COLO668 (cell line): ENCODE measurements around the gene PSMB5.

Experiments used
- DNase-seq: peaks from one replicate; lab custom pipeline; 2025; ENCODE audit not compliant: unreplicated experiment; lab: John Stamatoyannopoulos, UW

Gene PSMB5

GRCh38 chr14:23043754-23044153 lies 9.1 kb upstream of the PSMB5 start:
- no peak for DNase-seq

GRCh38 chr14:23043145-23043544 lies 8.4 kb upstream of the PSMB5 start:
- no peak for DNase-seq

- no peak for DNase-seq
Measured at GRCh38 chr14:23042162-23042965, 7.7 kb upstream of the PSMB5 start, which contains the start of gene PSMB11. Gene PSMB11, plus strand, starts transcription at chr14:23042212. Its CDS starts 14 bp downstream, at chr14:23042226.

GRCh38 chr14:23041729-23042128 lies 7.0 kb upstream of the PSMB5 start:
- no peak for DNase-seq

GRCh38 chr14:23040100-23040499 lies 5.4 kb upstream of the PSMB5 start:
- no peak for DNase-seq

GRCh38 chr14:23035303-23036144 lies 824 bp upstream of the PSMB5 start:
- DNase-seq, result no peak

- no peak for DNase-seq
Measured at GRCh38 chr14:23033801-23034497, 751 bp downstream of the PSMB5 start.

- no peak for DNase-seq
Measured at GRCh38 chr14:23033251-23033727, 1.4 kb downstream of the PSMB5 start.

- no peak for DNase-seq
Measured at GRCh38 chr14:23030936-23031335, 3.8 kb downstream of the PSMB5 start.

GRCh38 chr14:23028799-23029198 lies 5.9 kb downstream of the PSMB5 start:
- DNase-seq, result no peak

- no peak for DNase-seq
Measured at GRCh38 chr14:23025151-23025814, 9.4 kb downstream of the PSMB5 start.

- DNase-seq, result no peak
Measured at GRCh38 chr14:23024612-23025075, 10.1 kb downstream of the PSMB5 start.

GRCh38 chr14:23023795-23024152 lies 10.9 kb downstream of the PSMB5 start:
- no peak for DNase-seq

GRCh38 chr14:23023022-23023794 lies 11.5 kb downstream of the PSMB5 start:
- no peak for DNase-seq

- no peak for DNase-seq
Measured at GRCh38 chr14:23021889-23022442, 12.7 kb downstream of the PSMB5 start.

GRCh38 chr14:23021434-23021833 lies 13.3 kb downstream of the PSMB5 start:
- DNase-seq, result no peak

GRCh38 chr14:23020143-23021128 lies 14.3 kb downstream of the PSMB5 start:
- DNase-seq, result no peak

GRCh38 chr14:23018107-23018506 lies 16.6 kb downstream of the PSMB5 start:
- no peak for DNase-seq
